Pons (tissue), 1 donor: Measurements from ENCODE around the gene BMP2K.
"Not testable (repeated sequence)": the region's sequence is repeated elsewhere in the genome, so short reads cannot be mapped to it uniquely, and the experiment has no call there.

Source experiments
- DNase-seq: peaks from one replicate; pipeline ENCODE4 v3.0.0-alpha.2; 2016; ENCODE audit warnings: low spot score

Gene BMP2K

DNA sequence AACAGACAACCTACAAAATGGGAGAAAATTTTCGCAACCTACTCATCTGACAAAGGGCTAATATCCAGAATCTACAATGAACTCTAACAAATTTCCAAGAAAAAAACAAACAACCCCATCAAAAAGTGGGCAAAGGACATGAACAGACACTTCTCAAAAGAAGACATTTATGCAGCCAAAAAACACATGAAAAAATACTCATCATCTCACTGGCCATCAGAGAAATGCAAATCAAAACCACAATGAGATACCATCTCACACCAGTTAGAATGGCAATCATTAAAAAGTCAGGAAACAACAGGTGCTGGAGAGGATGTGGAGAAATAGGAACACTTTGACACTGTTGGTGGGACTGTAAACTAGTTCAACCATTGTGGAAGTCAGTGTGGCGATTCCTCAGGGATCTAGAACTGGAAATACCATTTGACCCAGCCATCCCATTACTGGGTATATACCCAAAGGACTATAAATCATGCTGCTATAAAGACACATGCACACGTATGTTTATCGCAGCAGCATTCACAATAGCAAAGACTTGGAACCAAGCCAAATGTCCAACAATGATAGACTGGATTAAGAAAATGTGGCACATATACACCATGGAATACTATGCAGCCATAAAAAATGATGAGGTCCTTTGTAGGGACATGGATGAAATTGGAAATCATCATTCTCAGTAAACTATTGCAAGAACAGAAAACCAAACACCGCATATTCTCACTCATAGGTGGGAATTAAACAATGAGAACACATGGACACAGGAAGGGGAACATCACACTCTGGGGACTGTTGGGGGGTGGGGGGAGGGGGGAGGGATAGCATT, 19.7 kb downstream of the BMP2K start:
- DNase-seq, result not testable (repeated sequence)

- DNase-seq, result no peak
Observed at GRCh38 chr4:78796526-78796925, 20.4 kb downstream of the BMP2K start.

DNA sequence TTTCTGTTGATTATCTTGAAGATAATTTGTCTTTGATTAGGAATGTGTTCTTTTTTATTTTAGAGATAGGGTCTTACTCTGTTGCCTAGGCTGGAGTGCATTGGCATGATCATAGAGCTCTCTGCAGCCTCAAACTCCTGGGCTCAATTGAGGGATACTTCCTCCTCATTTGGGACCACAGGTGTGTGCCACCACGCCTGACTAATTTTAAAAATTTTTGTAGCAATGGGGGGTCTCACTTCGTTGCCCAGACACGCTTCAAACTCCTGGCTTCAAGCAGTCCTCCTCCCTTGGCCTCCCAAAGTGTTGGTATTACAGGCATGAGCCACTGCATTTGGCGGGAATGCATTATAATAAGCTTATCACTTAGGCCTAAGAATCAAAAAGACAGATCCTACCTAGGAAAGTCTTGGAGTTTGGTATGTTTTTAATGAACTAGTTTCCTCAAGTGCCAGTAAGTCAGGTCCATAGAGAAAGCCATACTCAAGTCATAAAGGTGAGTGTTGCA, 21.7 kb downstream of the BMP2K start:
- DNase-seq, result no peak

DNA sequence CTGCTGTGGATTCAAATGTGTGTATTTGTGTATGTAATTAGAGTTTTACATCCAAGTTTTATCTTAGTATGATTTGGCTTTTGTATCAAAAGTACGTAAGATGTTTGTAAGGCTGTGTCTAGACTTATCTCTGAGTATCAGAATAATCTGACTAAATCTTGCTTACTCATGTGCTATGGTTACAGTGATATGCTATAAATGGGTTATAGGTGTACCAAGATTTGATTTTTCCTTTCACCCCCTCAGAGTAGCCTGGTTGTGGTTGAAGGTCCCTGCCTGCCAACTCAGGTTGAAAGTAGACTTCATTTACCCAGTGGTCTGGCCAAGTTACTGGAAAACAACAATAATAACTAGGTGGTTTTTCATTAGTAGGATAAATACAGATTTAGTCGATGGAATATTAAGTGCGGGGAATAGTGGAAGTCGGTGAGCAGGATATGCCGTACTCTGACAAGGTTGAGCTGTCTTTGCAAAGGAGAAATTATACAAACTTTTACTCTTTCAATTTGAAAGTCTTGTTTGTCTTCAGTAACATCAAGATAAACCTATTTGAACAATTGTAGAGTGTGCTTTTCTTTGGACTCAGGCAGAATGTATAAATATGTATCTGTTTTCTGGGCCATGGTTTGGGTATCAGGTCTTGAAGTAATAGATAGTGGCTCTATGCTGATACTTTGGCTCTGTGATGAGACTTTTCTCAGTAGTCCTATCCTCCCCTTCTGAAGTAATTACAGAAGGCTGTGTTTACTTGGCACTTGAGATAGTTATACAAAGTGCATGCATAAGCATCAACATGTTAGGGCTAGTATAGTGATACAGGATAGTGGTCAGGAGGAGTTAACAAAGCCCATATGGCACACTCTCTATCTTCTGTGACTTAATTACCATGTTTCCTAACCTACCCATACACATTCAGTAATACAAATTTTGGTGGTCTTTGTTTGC, 23.7 kb downstream of the BMP2K start:
- no peak for DNase-seq

DNA sequence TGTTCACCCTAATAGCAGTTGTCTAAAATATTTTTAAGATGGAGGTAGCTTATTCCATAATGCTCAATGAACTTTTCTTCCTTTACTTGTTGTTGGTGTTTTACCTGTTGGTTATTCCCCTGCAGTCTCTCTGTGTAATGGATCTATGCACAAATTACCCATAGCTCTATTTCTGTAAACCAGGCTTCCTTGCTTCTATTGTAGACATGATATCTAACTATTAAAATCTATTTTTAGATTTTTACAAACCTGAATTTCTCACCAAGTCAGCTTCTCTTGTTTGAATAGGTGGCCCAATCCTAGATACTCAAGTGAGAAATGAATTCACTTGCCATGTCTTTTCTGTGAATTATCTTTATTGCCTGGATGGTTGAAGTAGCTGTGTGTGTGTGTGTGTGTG, 24.8 kb downstream of the BMP2K start:
- no peak for DNase-seq

DNA sequence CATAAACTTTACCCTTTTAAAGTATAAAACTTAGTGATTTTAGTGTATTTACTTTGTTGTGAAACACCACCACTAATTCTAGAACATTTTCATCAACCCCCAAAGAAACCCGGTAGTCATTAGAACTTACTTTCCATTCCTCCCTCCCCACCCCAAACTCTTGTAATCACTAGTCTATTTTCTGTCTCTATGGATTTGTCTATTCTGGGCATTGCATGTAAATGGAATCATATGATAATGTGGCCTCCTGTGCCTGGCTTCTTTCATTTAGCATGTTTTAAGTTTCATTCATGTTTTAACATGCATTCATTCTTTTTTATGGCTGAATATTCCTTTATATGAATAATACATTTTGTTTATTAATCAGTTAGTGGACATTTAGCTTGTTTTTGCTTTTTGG, 27.8 kb downstream of the BMP2K start:
- no peak for DNase-seq

GRCh38 chr4:78806943-78807460, 30.9 kb downstream of the BMP2K start:
- DNase-seq, result no peak

GRCh38 chr4:78809295-78809694, 33.1 kb downstream of the BMP2K start:
- no peak for DNase-seq

GRCh38 chr4:78809928-78810835, 34.0 kb downstream of the BMP2K start:
- no peak for DNase-seq

DNA sequence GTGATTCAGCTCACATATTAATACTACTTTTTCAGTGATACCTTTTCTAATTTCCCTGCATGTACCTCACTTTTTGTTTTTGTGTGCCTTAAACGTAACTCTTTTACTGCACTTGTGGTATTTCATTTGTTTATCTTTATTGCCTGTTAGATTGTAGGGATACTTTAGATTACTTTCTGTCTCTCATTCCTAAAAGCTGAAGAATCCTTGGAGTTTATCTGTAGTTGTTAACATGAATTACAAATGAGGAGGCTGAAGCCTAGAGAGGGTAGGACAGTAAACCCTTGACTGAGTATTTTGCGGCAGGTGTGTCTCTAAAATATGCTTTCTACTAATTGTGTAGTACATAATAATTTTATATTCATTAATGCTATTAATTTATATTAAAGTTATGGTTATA, 34.9 kb downstream of the BMP2K start:
- DNase-seq, result no peak

DNA sequence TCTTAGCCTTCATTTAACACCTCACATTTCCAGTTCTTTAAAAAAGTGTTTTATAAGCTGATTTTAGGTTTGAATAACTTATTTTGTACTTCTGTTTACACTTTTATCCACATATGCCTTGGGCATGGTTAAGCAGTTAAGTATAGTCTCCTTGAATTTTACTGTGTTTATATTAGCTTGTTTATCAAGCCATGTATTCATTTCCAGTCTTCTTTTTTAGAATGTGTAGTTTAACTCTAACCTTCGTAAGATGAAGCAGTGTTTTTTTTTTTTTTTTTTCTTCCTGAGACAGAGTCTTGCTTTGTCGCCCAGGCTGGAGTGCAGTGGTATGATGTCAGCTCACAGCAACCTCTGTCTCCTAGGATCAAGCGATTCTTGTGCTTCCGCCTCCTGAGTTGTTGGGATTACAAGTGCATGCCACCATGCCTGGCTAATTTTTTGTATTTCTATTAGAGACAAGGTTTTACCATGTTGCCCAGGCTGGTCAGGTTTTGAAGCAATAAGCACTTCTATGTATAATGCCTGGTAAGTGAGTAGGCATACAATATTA, 42.5 kb downstream of the BMP2K start:
- no peak for DNase-seq

GRCh38 chr4:78824001-78824400, 47.9 kb downstream of the BMP2K start:
- DNase-seq, result no peak

GRCh38 chr4:78827191-78827590, 51.0 kb downstream of the BMP2K start:
- no peak for DNase-seq

GRCh38 chr4:78829296-78829695, 53.1 kb downstream of the BMP2K start:
- no peak for DNase-seq

DNA sequence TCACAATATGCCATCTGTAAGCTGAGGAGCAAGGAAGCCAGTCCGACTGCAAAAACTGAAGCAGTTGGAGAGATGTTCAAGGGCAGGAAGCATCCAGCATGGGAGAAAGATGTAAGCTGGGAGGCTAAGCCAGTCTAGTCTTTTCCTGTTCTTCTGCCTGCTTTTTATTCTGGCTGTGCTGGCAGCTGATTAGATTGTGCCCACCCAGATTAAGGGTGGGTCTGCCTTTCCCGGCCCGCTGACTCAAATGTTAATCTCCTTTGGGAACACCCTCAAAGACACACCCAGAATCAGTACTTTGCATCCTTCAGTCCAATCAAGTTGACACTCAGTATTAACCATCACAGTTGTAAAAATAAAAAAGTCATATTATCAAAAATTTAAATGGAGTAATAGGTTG, 63.5 kb downstream of the BMP2K start:
- DNase-seq, result not testable (repeated sequence)

DNA sequence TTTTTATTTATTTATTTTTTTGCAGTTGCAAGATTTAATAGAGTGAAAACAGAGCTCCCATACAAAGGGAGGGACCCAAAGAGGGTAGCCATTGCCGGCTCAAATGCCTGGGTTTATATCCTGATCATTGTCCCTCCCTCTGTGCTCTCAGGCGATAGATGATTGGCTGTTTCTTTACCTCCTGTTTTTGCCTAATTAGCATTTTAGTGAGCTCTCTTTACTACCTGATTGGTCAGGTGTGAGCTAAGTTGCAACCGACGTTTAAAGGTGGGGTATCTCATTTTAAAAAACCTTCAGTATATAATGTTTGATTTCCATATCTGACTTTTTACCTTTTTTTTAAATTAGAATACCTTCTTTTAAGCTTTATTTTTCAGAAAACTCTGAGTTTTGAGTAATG, 64.1 kb downstream of the BMP2K start:
- DNase-seq, result not testable (repeated sequence)

DNA sequence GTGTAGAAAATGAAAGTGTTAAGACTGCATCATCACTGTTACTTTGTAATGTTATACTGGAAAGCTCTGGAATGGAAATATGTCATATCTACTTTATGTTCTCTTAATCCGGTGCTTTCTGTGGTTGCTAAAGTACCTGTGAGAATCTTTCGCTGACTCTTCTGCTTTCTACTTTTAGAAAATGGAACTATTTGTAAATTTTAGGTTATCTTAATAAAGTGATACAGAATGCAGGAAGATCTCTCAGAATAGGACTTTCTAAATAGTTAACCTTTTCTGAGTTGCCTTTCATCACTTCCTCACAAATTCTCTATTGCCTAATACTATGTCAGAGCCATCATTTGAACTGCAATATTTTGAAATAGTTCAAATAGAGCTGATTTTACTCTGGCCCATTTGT, 69.3 kb downstream of the BMP2K start:
- no peak for DNase-seq

DNA sequence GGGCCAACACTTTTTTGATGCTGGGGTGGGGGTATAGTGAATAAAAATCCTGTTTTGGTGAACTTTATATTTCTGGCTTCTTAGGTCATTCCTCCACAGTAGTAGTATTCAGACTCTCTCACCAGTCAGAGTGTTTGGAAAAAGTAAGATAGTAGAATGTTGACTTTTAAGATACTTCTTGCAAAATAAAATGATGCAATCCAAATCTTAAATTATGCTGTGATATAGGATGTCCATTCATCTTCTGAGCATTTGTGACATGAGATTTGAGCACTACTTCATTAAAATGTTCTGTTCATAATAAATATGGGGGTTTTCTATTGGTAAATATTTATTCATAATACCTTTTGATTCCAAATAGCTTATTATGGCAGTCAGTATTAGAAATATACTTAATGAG, 70.1 kb downstream of the BMP2K start:
- no peak for DNase-seq

- no peak for DNase-seq
Observed at GRCh38 chr4:78862314-78862737, 86.2 kb downstream of the BMP2K start.

DNA sequence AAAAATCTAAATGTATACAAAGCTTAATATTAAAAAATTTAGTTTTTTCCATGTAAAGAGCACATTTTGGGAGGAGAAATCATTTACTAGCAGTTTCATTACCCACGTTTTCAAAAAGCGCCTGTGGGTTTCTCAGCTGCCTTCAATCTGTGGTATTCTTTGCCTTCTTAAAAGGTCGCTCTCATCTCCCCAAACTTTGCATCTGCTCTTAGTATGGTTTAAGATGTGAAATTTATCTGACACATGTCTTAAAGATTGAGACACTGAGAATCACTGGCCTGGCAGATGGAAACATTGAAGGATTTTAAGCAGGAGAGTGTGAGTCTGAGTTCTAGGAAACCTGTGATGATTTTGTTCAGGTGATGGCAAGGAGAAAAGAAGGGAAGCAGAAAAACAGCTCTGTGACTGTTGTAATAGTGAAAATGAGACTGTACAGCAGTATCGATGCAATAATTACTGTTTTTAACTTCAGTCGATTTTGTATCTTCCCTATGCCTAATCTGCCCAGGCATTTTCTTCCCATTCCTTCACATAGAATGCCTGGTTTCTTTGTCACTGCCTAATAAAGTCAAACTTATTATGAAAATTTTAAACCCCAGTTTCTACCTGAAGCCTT, 87.2 kb downstream of the BMP2K start:
- no peak for DNase-seq

- no peak for DNase-seq
Observed at GRCh38 chr4:78863991-78864390, 87.8 kb downstream of the BMP2K start.
